CD8-positive, alpha-beta memory T cell (primary cell): ENCODE results near the gene SPINDOC. TPM values are rescaled to one million over a fixed set of nuclear protein-coding genes. Genes with fewer than 3 reads are reported as not detected.
"Not testable (repeated sequence)": the region's sequence is repeated elsewhere in the genome, so short reads cannot be mapped to it uniquely, and the experiment has no call there.

Experiments used
- CTCF ChIA-PET: fragments of 350-600 bp; sonication (Branson Sonifier 250); formaldehyde crosslinking; loops from one replicate; lab custom pipeline; 2021; ENCODE audit warnings: antibody characterized with exemption; lab: Charles Lee
- POLR2A ChIA-PET: fragments of 350-600 bp; sonication (Branson Sonifier 250); formaldehyde crosslinking; loops from one replicate; lab custom pipeline; 2021; ENCODE audit warnings: antibody characterized with exemption; lab: Charles Lee
- DNase-seq, 5 donors: peaks; one replicate each; pipeline versions ENCODE4 v3.0.0 to v3.0.0-alpha.2; 2020 to 2022; ENCODE audit warnings: mixed read lengths in 1 of 5
- H3K27ac ChIP-seq: one replicate; pipeline ENCODE4 v1.7.0; 2013; ENCODE audit warnings: low read depth, mild to moderate bottlenecking, low read length, moderate library complexity
- H3K27me3 ChIP-seq: 2 replicates; pipeline ENCODE4 v1.7.0; 2013; ENCODE audit warnings: low read length, mild to moderate bottlenecking; ENCODE audit not compliant: insufficient read depth, poor library complexity, severe bottlenecking
- H3K36me3 ChIP-seq: 2 replicates; pipeline ENCODE4 v1.7.0; 2013; ENCODE audit warnings: mild to moderate bottlenecking, low read length, moderate library complexity; ENCODE audit not compliant: insufficient read depth
- H3K4me1 ChIP-seq: 2 replicates; pipeline ENCODE4 v1.7.0; 2013; ENCODE audit warnings: mild to moderate bottlenecking, low read length, moderate library complexity; ENCODE audit not compliant: insufficient read depth
- H3K4me3 ChIP-seq: 2 replicates; pipeline ENCODE4 v1.7.0; 2013; ENCODE audit warnings: mild to moderate bottlenecking, low read length
- H3K9me3 ChIP-seq: 2 replicates; pipeline ENCODE4 v1.7.0; 2013; ENCODE audit warnings: mild to moderate bottlenecking, low read length
- H3K27ac Mint-ChIP-seq, 8 donors: one replicate each; pipeline ENCODE4 v1.8.0; 2020 to 2021; ENCODE audit warnings: mixed read lengths in 8 of 8, mild to moderate bottlenecking in 6 of 8, inconsistent platforms in 3 of 8, moderate library complexity in 3 of 8
- H3K27me3 Mint-ChIP-seq, 2 donors: one replicate each; pipeline ENCODE4 v1.8.0; 2020 to 2021; ENCODE audit warnings: mixed read lengths in 2 of 2, mild to moderate bottlenecking in 1 of 2, moderate library complexity in 1 of 2
- H3K36me3 Mint-ChIP-seq, 3 donors: one replicate each; pipeline ENCODE4 v1.8.0; 2020 to 2021; ENCODE audit warnings: mixed read lengths in 3 of 3, inconsistent platforms in 1 of 3, mild to moderate bottlenecking in 1 of 3
- H3K4me1 Mint-ChIP-seq, 3 donors: one replicate each; pipeline ENCODE4 v1.8.0; 2020 to 2021; ENCODE audit warnings: mixed read lengths in 3 of 3, inconsistent platforms in 1 of 3, mild to moderate bottlenecking in 1 of 3
- H3K4me3 Mint-ChIP-seq, 7 donors: one replicate each; pipeline ENCODE4 v1.8.0; 2020 to 2021; ENCODE audit warnings: mixed read lengths in 7 of 7, mild to moderate bottlenecking in 6 of 7, moderate library complexity in 4 of 7, inconsistent platforms in 2 of 7
- H3K9me3 Mint-ChIP-seq, 5 donors: one replicate each; pipeline ENCODE4 v1.8.0; 2020 to 2022; ENCODE audit warnings: mixed read lengths in 5 of 5, mild to moderate bottlenecking in 3 of 5, moderate library complexity in 2 of 5, inconsistent platforms in 1 of 5
- polyA plus RNA-seq: library from polyadenylated mRNA; unstranded; fragments of 300-500 nt; fragmentation: Illumina TruSeq; gene quantifications from one replicate; pipeline ENCODE4 v1.2.3, GENCODE V29; 2021
- total RNA-seq, 2 experiments: library from RNA; stranded (reverse); gene quantifications; one replicate each; pipeline ENCODE4 v1.2.3, GENCODE V29; 2021

The SPINDOC gene
- total and polyA plus RNA-seq, 3 experiments from 2014 or later = 1.4 to 41.4 (median 38.7) TPM

DNA sequence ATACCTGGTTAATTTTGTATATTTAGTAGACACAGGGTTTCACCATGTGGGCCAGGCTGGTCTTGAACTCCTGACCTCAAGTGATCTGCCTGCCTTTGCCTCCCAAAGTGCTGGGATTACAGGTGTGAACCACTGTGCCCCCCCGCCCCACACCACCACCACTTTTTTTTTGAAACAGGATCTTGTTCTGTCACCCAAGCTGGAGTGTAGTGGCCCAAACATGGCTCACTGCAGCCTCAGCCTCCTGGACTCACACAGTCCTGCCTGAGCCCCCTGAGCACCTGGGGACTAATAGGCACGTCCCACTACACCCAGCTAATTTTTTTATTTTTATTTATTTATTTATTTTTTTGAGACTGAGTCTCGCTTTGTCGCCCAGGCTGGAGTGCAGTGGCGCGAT lies 50.4 kb downstream of the SPINDOC start:
- H3K27me3 ChIP-seq, H3K9me3 Mint-ChIP-seq, H3K27ac ChIP-seq, H3K9me3 ChIP-seq, DNase-seq, H3K27me3 Mint-ChIP-seq, H3K4me3 ChIP-seq, H3K36me3 ChIP-seq, POLR2A ChIA-PET: not testable (repeated sequence)
- Mint-ChIP-seq H3K27ac (peak overlapping the region in 4 of 8 donors; percentile 15 to 77 (median 28)), H3K4me3 (peak overlapping the region in 2 of 7 donors; percentile 24 to 84), H3K36me3 (peaks cover 0 to 38% (median 5%) of the 10 kb centered on the region in 3 donors), H3K4me1 (peaks cover 55 to 72% (median 69%) of the 10 kb centered on the region in 3 donors)
- peaks cover 51% of the 10 kb centered on the region for H3K4me1 ChIP-seq
- CTCF ChIA-PET = interaction anchor here (1.2 to 1.9 kb wide), 4 partner anchors 9 to 82 kb away, joined by 3 to 5 read pairs (median 4); no protein-coding TSS in a partner anchor

DNA sequence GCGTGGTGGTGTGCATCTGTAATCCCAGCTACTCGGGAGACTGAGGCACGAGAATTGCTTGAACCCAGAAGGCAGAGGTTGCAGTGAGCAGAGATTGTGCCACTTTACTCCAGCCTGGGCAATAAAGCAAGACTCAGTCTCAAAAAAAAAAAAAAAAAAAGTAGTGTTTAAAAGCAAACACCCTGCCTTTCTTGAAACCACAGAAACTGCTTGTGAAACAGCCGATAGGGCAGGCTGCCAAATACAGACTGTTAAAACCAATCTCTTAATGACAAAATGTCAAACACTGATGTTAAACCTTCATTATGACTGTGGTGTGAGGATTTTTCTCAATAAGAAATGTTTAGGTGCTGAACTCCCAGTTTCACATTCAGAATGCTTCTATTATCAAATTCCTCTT lies 53.0 kb downstream of the SPINDOC start:
- peak; percentile 51 to 88 (median 79) for DNase-seq
- Mint-ChIP-seq H3K36me3 (peaks cover 0 to 36% (median 2%) of the 10 kb centered on the region in 3 donors), H3K9me3 (no peaks in the 10 kb centered on the region), H3K27ac (peak overlapping the region; percentile 61 to 94 (median 84)), H3K4me3 (peak overlapping the region; percentile 18 to 78 (median 67)), H3K27me3 (no peaks in the 10 kb centered on the region), H3K4me1 (peaks cover 73 to 82% (median 82%) of the 10 kb centered on the region in 3 donors)
- Histone ChIP-seq H3K4me1 (peaks cover 76% of the 10 kb centered on the region), H3K27ac (no peak overlapping the region), H3K4me3 (no peak overlapping the region), H3K9me3 (no peaks in the 10 kb centered on the region), H3K36me3 (no peaks in the 10 kb centered on the region), H3K27me3 (no peaks in the 10 kb centered on the region)
- ChIA-PET POLR2A (interaction anchor here (1.3 kb wide), 1 partner anchor 22 kb away, joined by 4 read pairs; no protein-coding TSS in a partner anchor), CTCF (interaction anchor here (1.4 to 2.0 kb wide), 4 partner anchors 29 to 338 kb away, joined by 4 to 7 read pairs (median 5); no protein-coding TSS in a partner anchor)

DNA sequence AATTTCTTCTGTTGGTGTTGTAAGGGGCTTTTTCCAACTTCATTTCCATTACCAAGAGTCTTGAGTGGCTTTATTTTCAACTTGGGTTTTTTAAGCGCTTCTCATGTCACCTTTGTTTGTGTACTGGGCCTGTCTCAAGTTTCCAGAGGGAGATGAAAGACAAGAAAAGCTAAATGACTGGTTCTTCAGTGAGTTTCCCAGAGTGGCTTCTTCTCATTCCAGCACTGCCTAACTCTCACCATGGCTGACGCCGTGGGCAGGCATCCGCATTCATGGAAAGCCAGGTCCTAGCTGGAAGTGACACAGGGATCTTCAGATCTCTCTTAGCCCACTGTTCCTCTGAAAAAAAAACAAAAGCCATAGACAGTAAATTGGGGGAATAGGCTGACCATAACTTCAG lies 54.3 kb downstream of the SPINDOC start:
- Mint-ChIP-seq H3K27ac (peak overlapping the region in 6 of 8 donors; percentile 53 to 89 (median 76)), H3K4me3 (peak overlapping the region in 1 of 7 donors; percentile 63), H3K9me3 (no peaks in the 10 kb centered on the region), H3K36me3 (peaks cover 0 to 27% (median under 1%) of the 10 kb centered on the region in 3 donors), H3K4me1 (peaks cover 81 to 87% (median 86%) of the 10 kb centered on the region in 3 donors), H3K27me3 (no peaks in the 10 kb centered on the region)
- ChIA-PET POLR2A (no interaction called here), CTCF (interaction anchor here (1.2 to 1.6 kb wide), 4 partner anchors 22 to 337 kb away, joined by 3 to 5 read pairs (median 4); no protein-coding TSS in a partner anchor)
- no peak for DNase-seq
- no peaks in the 10 kb centered on the region for H3K36me3 ChIP-seq
- no peaks in the 10 kb centered on the region for H3K9me3 ChIP-seq
- no peak overlapping the region for H3K27ac ChIP-seq
- peaks cover 83% of the 10 kb centered on the region for H3K4me1 ChIP-seq
- H3K4me3 ChIP-seq = no peak overlapping the region
- no peaks in the 10 kb centered on the region for H3K27me3 ChIP-seq

DNA sequence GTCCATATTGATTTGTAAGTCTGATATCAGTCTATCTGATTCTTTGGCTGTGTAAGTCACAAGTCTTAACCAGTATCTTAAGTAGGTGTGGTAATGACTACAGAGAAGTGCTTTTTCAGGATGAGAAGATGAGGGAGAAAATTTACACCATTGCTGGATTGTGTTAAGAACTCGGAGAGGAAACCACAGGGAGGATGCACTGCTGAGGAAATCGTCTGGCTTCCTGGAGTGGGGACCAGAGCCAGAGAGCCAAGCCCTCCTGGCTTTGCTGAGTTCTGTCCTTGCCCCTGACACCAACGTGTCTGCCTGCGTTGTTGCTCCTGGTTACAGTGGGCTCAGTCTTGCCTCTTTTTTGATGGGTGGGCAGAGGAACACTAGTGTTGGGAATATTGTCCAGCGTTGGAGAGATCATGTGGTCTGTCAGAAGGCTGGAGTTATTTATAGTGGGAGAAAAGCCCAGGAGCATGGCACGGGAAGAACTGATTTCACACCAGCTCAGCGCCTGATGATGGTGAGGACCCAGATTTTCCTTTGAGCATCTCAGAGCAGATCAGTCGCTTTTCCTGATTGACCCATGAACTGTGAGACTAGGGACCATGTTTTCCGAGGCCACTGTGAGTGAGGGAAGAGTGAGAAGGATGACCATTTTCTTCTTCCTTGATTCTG lies 55.3 kb downstream of the SPINDOC start:
- POLR2A ChIA-PET = interaction anchor here (0.5 to 1.0 kb wide), 4 partner anchors 18 to 1142 kb away, joined by 3 to 6 read pairs (median 4); partner anchors contain the start of gene MARK2
- H3K27ac ChIP-seq = no peak overlapping the region
- H3K4me1 ChIP-seq = peaks cover 84% of the 10 kb centered on the region
- Mint-ChIP-seq H3K27me3 (no peaks in the 10 kb centered on the region), H3K4me1 (peaks cover 80 to 87% (median 86%) of the 10 kb centered on the region in 3 donors), H3K9me3 (no peaks in the 10 kb centered on the region), H3K36me3 (peaks cover 0 to 24% (median 0%) of the 10 kb centered on the region in 3 donors), H3K4me3 (peak overlapping the region in 6 of 7 donors; percentile 18 to 71 (median 48)), H3K27ac (peak overlapping the region in 6 of 8 donors; percentile 67 to 99 (median 84))
- H3K9me3 ChIP-seq = no peaks in the 10 kb centered on the region
- CTCF ChIA-PET = no interaction called here
- no peak for DNase-seq
- no peaks in the 10 kb centered on the region for H3K36me3 ChIP-seq
- peak overlapping the region; percentile 9 for H3K4me3 ChIP-seq
- H3K27me3 ChIP-seq = no peaks in the 10 kb centered on the region

DNA sequence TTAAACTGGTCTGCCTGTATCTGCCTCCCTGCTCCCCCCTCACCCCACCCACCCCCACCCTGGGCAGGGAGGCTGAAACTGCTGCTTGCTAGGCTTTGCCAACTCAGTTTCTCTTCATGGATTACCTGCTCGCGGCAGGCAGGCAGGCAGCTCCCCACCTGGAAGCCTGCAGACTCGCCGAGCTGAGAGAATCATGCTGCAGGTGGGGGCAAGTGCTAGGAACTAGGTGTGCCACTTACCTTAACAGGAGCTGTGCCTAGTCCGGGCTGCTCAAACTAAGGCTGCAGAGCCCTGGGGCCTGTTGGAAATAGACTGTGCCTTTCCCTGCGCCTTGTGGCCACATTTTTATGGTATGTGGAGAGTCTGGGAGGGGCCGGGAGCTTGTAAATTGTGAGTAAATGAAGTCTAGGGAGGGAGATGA lies 55.9 kb downstream of the SPINDOC start:
- Histone ChIP-seq H3K4me1 (peaks cover 91% of the 10 kb centered on the region), H3K4me3 (peak overlapping the region; percentile 31), H3K9me3 (no peaks in the 10 kb centered on the region), H3K36me3 (no peaks in the 10 kb centered on the region), H3K27me3 (no peaks in the 10 kb centered on the region), H3K27ac (no peak overlapping the region)
- Mint-ChIP-seq H3K4me1 (peaks cover 82 to 91% (median 88%) of the 10 kb centered on the region in 3 donors), H3K27ac (peak overlapping the region in 7 of 8 donors; percentile 82 to 99 (median 92)), H3K36me3 (peaks cover 0 to 27% (median 0%) of the 10 kb centered on the region in 3 donors), H3K4me3 (peak overlapping the region; percentile 66 to 86 (median 75)), H3K27me3 (no peaks in the 10 kb centered on the region), H3K9me3 (no peaks in the 10 kb centered on the region)
- ChIA-PET POLR2A (interaction anchor here (0.6 to 1.0 kb wide), 3 partner anchors 19 to 1142 kb away, joined by 3 to 6 read pairs (median 5); partner anchors contain the start of gene MARK2), CTCF (interaction anchor here (1.4 kb wide), 1 partner anchor 14 kb away, joined by 3 read pairs; no protein-coding TSS in a partner anchor)
- DNase-seq = no peak

DNA sequence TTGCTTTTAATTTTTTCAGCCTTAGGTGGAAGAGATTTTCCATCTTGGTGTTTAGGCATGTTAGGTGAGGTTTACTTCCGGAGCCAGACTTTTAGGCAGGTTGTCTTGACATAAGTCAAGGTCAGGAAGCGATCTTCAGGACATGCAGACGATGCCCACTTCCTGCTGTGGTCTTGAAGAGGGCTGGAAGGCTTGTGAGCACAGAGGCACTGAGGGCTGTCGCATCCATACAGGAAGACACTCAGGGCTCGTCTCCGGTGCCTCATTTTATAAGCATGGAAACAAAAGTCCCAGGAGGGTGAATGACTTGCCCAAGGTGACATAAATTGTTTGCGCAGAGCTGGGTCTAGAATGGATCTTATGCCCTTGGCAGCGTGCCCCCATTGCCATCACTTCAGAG lies 56.4 kb downstream of the SPINDOC start:
- DNase-seq = peak; percentile 25 to 74 (median 59)
- H3K36me3 ChIP-seq = no peaks in the 10 kb centered on the region
- no peaks in the 10 kb centered on the region for H3K9me3 ChIP-seq
- H3K4me3 Mint-ChIP-seq = peak overlapping the region; percentile 66 to 86 (median 75)
- H3K4me1 Mint-ChIP-seq = peaks cover 87 to 96% (median 93%) of the 10 kb centered on the region in 3 donors
- H3K27ac ChIP-seq = no peak overlapping the region
- no peaks in the 10 kb centered on the region for H3K9me3 Mint-ChIP-seq
- no peaks in the 10 kb centered on the region for H3K27me3 Mint-ChIP-seq
- H3K4me1 ChIP-seq = peaks cover 94% of the 10 kb centered on the region
- H3K27me3 ChIP-seq = no peaks in the 10 kb centered on the region
- POLR2A ChIA-PET = interaction anchor here (1.0 kb wide), 1 partner anchor 31 kb away, joined by 6 read pairs; the partner anchor contains the start of gene MARK2
- peaks cover 0 to 32% (median 0%) of the 10 kb centered on the region in 3 donors for H3K36me3 Mint-ChIP-seq
- CTCF ChIA-PET = interaction anchor here (1.4 kb wide), 1 partner anchor 14 kb away, joined by 3 read pairs; no protein-coding TSS in a partner anchor
- peak overlapping the region; percentile 82 to 99 (median 92) for H3K27ac Mint-ChIP-seq
- peak overlapping the region; percentile 31 for H3K4me3 ChIP-seq

DNA sequence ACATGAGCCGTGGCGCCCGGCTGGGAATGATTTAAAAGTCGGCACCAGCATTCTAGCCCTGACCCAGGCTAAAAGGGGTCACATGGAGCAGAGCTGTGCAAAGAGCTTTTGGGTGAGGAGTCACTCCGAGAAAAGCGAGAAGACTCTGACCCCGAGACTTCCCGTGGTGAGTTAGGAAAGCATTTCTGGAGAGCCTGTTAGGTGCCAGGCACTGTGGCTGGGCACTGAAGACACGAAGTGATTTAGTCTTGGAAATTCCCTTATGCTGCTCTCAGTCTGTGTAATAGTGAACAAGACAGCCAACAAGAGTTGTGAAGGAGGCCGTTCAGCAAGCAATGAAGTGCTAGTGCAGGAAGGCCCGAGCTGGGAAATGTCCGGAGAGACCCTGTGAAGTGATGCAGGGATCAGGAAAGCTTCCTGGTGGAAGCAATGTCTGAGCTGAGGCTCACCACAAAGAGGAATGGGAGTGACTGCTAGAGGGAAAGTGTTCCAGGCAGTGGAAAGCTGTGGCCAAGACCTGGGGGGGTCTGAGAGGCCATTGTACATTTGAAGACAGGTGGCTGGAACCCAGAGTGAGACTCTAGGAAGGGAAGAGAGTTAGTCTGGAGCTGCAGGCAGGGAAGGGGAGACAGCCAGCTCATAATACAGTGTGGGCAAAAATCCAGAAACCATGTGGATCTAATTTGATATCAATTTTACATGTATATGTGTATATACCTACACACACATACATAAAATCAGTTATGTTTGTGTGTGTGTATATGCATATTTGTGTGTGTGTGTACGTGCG lies 57.3 kb downstream of the SPINDOC start:
- peak overlapping the region; percentile 31 for H3K4me3 ChIP-seq
- H3K9me3 ChIP-seq = no peaks in the 10 kb centered on the region
- no peak for DNase-seq
- peaks cover 0 to 35% (median 0%) of the 10 kb centered on the region in 3 donors for H3K36me3 Mint-ChIP-seq
- H3K36me3 ChIP-seq = no peaks in the 10 kb centered on the region
- peaks cover 87% of the 10 kb centered on the region for H3K4me1 ChIP-seq
- no peaks in the 10 kb centered on the region for H3K27me3 ChIP-seq
- H3K4me1 Mint-ChIP-seq = peaks cover 85 to 94% (median 88%) of the 10 kb centered on the region in 3 donors
- H3K27me3 Mint-ChIP-seq = no peaks in the 10 kb centered on the region
- ChIA-PET POLR2A (no interaction called here), CTCF (interaction anchor here (1.4 kb wide), 1 partner anchor 13 kb away, joined by 3 read pairs; no protein-coding TSS in a partner anchor)
- H3K9me3 Mint-ChIP-seq = no peaks in the 10 kb centered on the region
- peak overlapping the region; percentile 82 to 99 (median 94) for H3K27ac Mint-ChIP-seq
- H3K27ac ChIP-seq = no peak overlapping the region
- H3K4me3 Mint-ChIP-seq = peak overlapping the region in 6 of 7 donors; percentile 66 to 86 (median 72)
